Peyer's patch (tissue), 4 donors: ENCODE measurements around the gene DYRK4. TPM values are rescaled to one million over a fixed set of nuclear protein-coding genes. Genes with fewer than 3 reads are reported as not detected.
A peak's percentile ranks its signal among the peaks of the same experiment; 100 is the strongest.

Experiments
- DNase-seq, 3 donors: peaks; one replicate each; pipeline ENCODE4 v3.0.0-alpha.2; 2017 to 2019
- H3K27ac ChIP-seq, 4 donors: fragments of 200-600 bp; sonication (generic); one replicate each; pipeline ENCODE4 v1.5.1; 2016 to 2019
- H3K27me3 ChIP-seq, 2 donors: fragments of 200-600 bp; sonication (generic); one replicate each; pipeline ENCODE4 v1.5.1; 2019
- H3K36me3 ChIP-seq, 3 donors: fragments of 200-600 bp; sonication (generic); one replicate each; pipeline ENCODE4 v1.5.1; 2016 to 2019
- H3K4me1 ChIP-seq, 4 donors: fragments of 200-600 bp; sonication (generic); one replicate each; pipeline ENCODE4 v1.5.1; 2016 to 2019
- H3K4me3 ChIP-seq, 4 donors: fragments of 200-600 bp; sonication (generic); 1 replicate in 3 of 4; 2 replicates in 1 of 4; pipeline ENCODE4 v1.5.1; 2016 to 2019; ENCODE audit warnings: mild to moderate bottlenecking in 1 of 4
- H3K9me3 ChIP-seq, 4 donors: fragments of 200-600 bp; sonication (generic); one replicate each; pipeline ENCODE4 v1.5.1; 2016 to 2019; ENCODE audit warnings: mild to moderate bottlenecking in 1 of 4
- CTCF ChIP-seq, 6 experiments: fragments of 450-650 bp in 4 of 6; fragments of 200-600 bp in 2 of 6; sonication (generic) in 1 of 6; IDR thresholded peaks; one replicate each; pipeline ENCODE4 v1.5.1; 2017 to 2019; ENCODE audit warnings: antibody characterized with exemption in 6 of 6, mild to moderate bottlenecking in 3 of 6, moderate library complexity in 1 of 6
- POLR2A ChIP-seq, 2 donors: fragments of 450-650 bp; IDR thresholded peaks; one replicate each; pipeline ENCODE4 v1.5.1; 2017; ENCODE audit warnings: antibody characterized with exemption in 2 of 2, mild to moderate bottlenecking in 2 of 2, moderate library complexity in 2 of 2
- total RNA-seq, 4 donors: library from RNA; depleted of rRNA; stranded (reverse); fragments of >200 nt; gene quantifications; one replicate each; pipeline ENCODE4 v1.1.0, GENCODE V29; 2016

DYRK4 gene
- total RNA-seq, 4 donors from 2014 or later: 13.1 to 71.0 (median 27.4) TPM

GRCh38 chr12:4530982-4531586 is 30.9 kb upstream of the DYRK4 start:
- Histone ChIP-seq H3K9me3 (no peaks in the 10 kb centered on the region), H3K27me3 (no peaks in the 10 kb centered on the region), H3K4me3 (no peak overlapping the region), H3K36me3 (peaks cover 0 to 44% (median 0%) of the 10 kb centered on the region in 3 donors), H3K27ac (no peak overlapping the region), H3K4me1 (no peaks in the 10 kb centered on the region)
- TF ChIP-seq POLR2A (IDR thresholded peaks at IDR 0.05): no peak
- TF ChIP-seq CTCF (IDR thresholded peaks at IDR 0.05): no peak
- DNase-seq: no peak

GRCh38 chr12:4535092-4535491 is 26.9 kb upstream of the DYRK4 start:
- Histone ChIP-seq H3K27me3 (no peaks in the 10 kb centered on the region), H3K4me1 (peaks cover 0 to 20% (median 2%) of the 10 kb centered on the region in 4 donors), H3K27ac (no peak overlapping the region), H3K9me3 (no peaks in the 10 kb centered on the region), H3K4me3 (no peak overlapping the region), H3K36me3 (peaks cover 0 to 32% (median 0%) of the 10 kb centered on the region in 3 donors)
- no peak for DNase-seq
- TF ChIP-seq CTCF (IDR thresholded peaks at IDR 0.05): no peak
- no peak for TF ChIP-seq POLR2A (IDR thresholded peaks at IDR 0.05)

GRCh38 chr12:4535871-4536270 is 26.1 kb upstream of the DYRK4 start:
- DNase-seq: no peak
- no peak for TF ChIP-seq CTCF (IDR thresholded peaks at IDR 0.05)
- TF ChIP-seq POLR2A (IDR thresholded peaks at IDR 0.05): no peak
- H3K4me1 ChIP-seq: peaks cover 0 to 20% (median 2%) of the 10 kb centered on the region in 4 donors
- no peak overlapping the region for H3K27ac ChIP-seq
- H3K9me3 ChIP-seq: no peaks in the 10 kb centered on the region
- no peak overlapping the region for H3K4me3 ChIP-seq
- H3K27me3 ChIP-seq: no peaks in the 10 kb centered on the region
- H3K36me3 ChIP-seq: peaks cover 0 to 30% (median 0%) of the 10 kb centered on the region in 3 donors

- Histone ChIP-seq H3K36me3 (peaks cover 0 to 16% (median 0%) of the 10 kb centered on the region in 3 donors), H3K4me1 (peaks cover 0 to 20% (median 2%) of the 10 kb centered on the region in 4 donors), H3K27me3 (no peaks in the 10 kb centered on the region), H3K4me3 (peak within 1 kb of the TSS; percentile 72 to 88 (median 81)), H3K27ac (peak within 1 kb of the TSS; percentile 83 to 94 (median 90)), H3K9me3 (no peaks in the 10 kb centered on the region)
- DNase-seq: peak; percentile 88 to 96 (median 94)
- TF ChIP-seq POLR2A (IDR thresholded peaks at IDR 0.05) (peak in 1 of 2 donors; percentile 20), CTCF (IDR thresholded peaks at IDR 0.05) (no peak)
These were observed 23.5 kb upstream of the DYRK4 start, which contains the start of gene RAD51AP1 for GRCh38 chr12:4538207-4539160. Gene RAD51AP1 (plus strand): TSS chr12:4538890. CDS start chr12:4538940, 50 bp downstream.

- H3K27ac ChIP-seq: peak overlapping the region in 1 of 4 donors; percentile 90
- peaks cover 0 to 20% (median 2%) of the 10 kb centered on the region in 4 donors for H3K4me1 ChIP-seq
- H3K4me3 ChIP-seq: peak overlapping the region; percentile 72 to 88 (median 81)
- H3K9me3 ChIP-seq: no peaks in the 10 kb centered on the region
- DNase-seq: no peak
- peaks cover 0 to 9% (median 0%) of the 10 kb centered on the region in 3 donors for H3K36me3 ChIP-seq
- TF ChIP-seq POLR2A (IDR thresholded peaks at IDR 0.05) (no peak), CTCF (IDR thresholded peaks at IDR 0.05) (no peak)
- H3K27me3 ChIP-seq: no peaks in the 10 kb centered on the region
These were observed 22.7 kb upstream of the DYRK4 start for GRCh38 chr12:4539167-4539870.
